ENCODE results near the gene IGF1R. TPM values are rescaled to one million over a fixed set of nuclear protein-coding genes. Genes with fewer than 3 reads are reported as not detected.

Gene IGF1R
- total and polyA plus RNA-seq, 2 of the 13 experiments (the other 11 are each of a cell fraction or from before 2014, with no cell fraction given): 15.9 to 18.4 TPM

DNA sequence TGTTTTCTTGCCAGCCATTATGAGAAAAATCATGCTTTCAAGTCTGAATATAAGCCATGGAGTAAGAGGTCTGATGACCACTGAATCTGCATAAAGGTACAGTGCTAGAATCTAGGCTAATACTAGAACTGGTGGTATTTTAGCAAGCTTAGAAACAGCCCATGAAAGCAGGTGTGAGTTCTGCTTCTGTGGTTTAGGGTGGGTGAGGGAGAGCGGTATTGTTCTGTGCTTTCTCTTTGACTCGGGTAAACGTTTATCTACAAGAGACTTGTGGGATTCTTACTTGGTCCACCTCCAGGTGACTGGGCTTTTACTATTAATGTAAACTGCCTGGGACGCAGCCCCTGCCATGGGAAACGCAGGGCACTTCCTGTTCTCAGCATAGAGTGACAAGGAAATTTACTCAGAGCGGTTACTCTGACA lies 304.1 kb downstream of the IGF1R start:
- CTCF ChIA-PET (ENCODE audit: low intra/inter-chr PET ratio, low total read pairs): no interaction called here
- H2AFZ ChIP-seq (ENCODE audit: low read length): no peak overlapping the region
- POLR2A ChIA-PET: no interaction called here

More for the DNA sequence above, 304.1 kb downstream of the IGF1R start:
- TF ChIP-seq, protein P1, sequence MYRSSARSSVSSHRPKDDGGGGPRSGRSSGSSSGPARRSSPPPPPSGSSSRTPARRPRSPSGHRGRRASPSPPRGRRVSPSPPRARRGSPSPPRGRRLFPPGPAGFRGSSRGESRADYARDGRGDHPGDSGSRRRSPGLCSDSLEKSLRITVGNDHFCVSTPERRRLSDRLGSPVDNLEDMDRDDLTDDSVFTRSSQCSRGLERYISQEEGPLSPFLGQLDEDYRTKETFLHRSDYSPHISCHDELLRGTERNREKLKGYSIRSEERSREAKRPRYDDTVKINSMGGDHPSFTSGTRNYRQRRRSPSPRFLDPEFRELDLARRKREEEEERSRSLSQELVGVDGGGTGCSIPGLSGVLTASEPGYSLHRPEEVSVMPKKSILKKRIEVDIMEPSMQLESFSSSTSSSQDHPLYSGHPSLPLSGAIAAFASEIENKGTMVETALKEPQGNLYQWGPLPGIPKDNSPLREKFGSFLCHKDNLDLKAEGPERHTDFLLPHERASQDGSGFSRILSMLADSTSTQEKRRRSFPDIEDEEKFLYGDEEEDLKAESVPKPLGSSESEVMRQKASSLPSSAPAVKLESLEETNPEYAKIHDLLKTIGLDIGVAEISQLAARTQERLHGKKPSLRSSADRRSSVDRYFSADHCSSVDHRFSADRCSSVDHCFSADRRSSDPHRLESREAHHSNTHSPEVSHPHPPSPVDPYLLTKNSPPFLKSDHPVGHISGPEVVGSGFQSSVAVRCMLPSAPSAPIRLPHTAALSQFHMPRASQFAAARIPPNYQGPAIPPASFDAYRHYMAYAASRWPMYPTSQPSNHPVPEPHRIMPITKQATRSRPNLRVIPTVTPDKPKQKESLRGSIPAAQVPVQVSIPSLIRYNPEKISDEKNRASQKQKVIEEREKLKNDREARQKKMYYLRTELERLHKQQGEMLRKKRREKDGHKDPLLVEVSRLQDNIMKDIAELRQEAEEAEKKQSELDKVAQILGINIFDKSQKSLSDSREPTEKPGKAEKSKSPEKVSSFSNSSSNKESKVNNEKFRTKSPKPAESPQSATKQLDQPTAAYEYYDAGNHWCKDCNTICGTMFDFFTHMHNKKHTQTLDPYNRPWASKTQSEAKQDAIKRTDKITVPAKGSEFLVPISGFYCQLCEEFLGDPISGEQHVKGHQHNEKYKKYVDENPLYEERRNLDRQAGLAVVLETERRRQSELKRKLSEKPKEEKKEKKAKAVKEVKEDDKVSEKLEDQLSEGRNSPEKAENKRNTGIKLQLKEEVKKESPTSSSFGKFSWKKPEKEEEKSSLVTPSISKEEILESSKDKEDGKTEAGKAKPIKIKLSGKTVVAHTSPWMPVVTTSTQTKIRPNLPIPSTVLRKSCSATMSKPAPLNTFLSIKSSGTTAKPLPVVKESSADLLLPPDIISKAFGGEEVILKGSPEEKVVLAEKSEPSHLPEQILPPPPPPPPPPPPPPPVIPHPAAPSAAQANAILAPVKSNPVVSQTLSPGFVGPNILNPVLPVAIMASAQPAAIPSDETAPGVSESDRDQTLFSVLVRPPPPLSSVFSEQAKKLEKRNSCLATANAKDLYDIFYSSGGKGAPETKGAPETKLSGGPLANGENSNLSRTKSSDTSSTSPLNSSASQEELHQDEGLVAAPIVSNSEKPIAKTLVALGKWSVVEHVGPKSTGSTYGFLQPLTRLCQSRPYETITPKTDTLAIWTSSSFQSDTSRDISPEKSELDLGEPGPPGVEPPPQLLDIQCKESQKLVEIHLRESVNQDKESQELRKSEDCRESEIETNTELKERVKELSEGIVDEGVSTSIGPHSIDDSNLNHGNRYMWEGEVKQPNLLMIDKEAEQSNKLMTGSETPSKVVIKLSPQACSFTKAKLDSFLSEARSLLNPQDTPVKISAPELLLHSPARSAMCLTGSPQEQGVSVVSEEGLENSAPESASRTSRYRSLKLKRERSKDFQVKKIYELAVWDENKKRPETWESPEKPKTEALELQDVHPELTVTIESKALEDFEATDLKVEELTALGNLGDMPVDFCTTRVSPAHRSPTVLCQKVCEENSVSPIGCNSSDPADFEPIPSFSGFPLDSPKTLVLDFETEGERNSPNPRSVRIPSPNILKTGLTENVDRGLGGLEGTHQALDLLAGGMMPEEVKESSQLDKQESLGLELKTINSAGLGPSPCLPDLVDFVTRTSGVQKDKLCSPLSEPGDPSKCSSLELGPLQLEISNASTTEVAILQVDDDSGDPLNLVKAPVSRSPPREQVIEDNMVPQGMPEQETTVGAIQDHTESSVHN (CRISPR knock-in tag; IDR thresholded peaks at IDR 0.05): no peak
- no peak for TF ChIP-seq SATB2 (CRISPR knock-in tag; IDR thresholded peaks at IDR 0.05)
- no peak for TF ChIP-seq HNRNPLL (IDR thresholded peaks at IDR 0.05; ENCODE audit: low read depth, low read length, poor library complexity, severe bottlenecking)
- TF ChIP-seq KDM1A (CRISPR knock-in tag; IDR thresholded peaks at IDR 0.05): no peak
- TF ChIP-seq MBD4 (IDR thresholded peaks at IDR 0.05; ENCODE audit: borderline replicate concordance, low read length): no peak
- TF ChIP-seq ZNF674 (CRISPR knock-in tag; IDR thresholded peaks at IDR 0.05; ENCODE audit: low read depth): no peak
- TF ChIP-seq BRD4 (CRISPR knock-in tag; IDR thresholded peaks at IDR 0.05): no peak
- TF ChIP-seq ZNF850 (CRISPR knock-in tag; conservative IDR thresholded peaks at IDR 0.05): no peak
- no peak for TF ChIP-seq NR1H2 (CRISPR knock-in tag; IDR thresholded peaks at IDR 0.05; ENCODE audit: borderline replicate concordance, low read depth)
- no peak for TF ChIP-seq FOXO1 (CRISPR knock-in tag; IDR thresholded peaks at IDR 0.05)
- Histone ChIP-seq H3K79me2 (ENCODE audit: insufficient read depth, low read length) (no peaks in the 10 kb centered on the region), H3K9ac (ENCODE audit: insufficient read depth, low read depth, low read length) (no peak overlapping the region), H3K9me3 (ENCODE audit: low read length) (no peaks in the 10 kb centered on the region), H3K4me2 (ENCODE audit: low read depth, low read length) (no peak overlapping the region), H3K27me3 (ENCODE audit: control insufficient read depth in 1 of 2, insufficient read depth in 2 of 2, low read length in 2 of 2) (no peaks in the 10 kb centered on the region), H3K36me3 (replicated peaks in 1 of 2; ENCODE audit: control insufficient read depth in 1 of 2, insufficient read depth in 2 of 2, low read length in 2 of 2) (peaks cover 35 to 66% of the 10 kb centered on the region in 2 experiments), H4K20me1 (ENCODE audit: insufficient read depth, low read length) (no peaks in the 10 kb centered on the region), H3K4me1 (ENCODE audit: insufficient read depth, low read length) (peaks cover 19% of the 10 kb centered on the region), H3K27ac (ENCODE audit: extremely low read length, insufficient read depth, low read length) (no peak overlapping the region), H3K4me3 (replicated peaks in 1 of 3; ENCODE audit: insufficient read depth in 1 of 3, low read depth in 2 of 3, low read length in 3 of 3) (no peak overlapping the region)
- DNase-seq (ENCODE audit: low spot score) (no peak), ATAC-seq (no peak), FAIRE-seq (no peak)
- intact Hi-C loops (cut with micrococcal nuclease; ENCODE audit: unreplicated experiment): no loop called here
- in situ Hi-C loops (cut with HindIII; ENCODE audit: extremely low pct_ligation_motif_present, low pct_unique_long_range_greater_than_20kb): no loop called here
- BruUV-seq (replicated peaks): no TSS peak
- WGBS (ENCODE audit: low lambda C conversion rate): 97% methylated on average over 6 of the region's 6 CpGs
